ENCODE results near the gene THBD. TPM values are rescaled to one million over a fixed set of nuclear protein-coding genes. Genes with fewer than 3 reads are reported as not detected.

Gene THBD
- total RNA-seq, 1 experiment from 2014 or later = 3.1 TPM

GRCh38 chr20:23033918-23034317 is 15.6 kb downstream of the THBD start:
- Histone ChIP-seq H3K9ac (ENCODE audit: low read length) (no peak overlapping the region), H3K9me3 (ENCODE audit: low read length) (no peaks in the 10 kb centered on the region), H3K36me3 (ENCODE audit: low read depth, low read length) (no peaks in the 10 kb centered on the region), H2AFZ (ENCODE audit: low read length) (no peak overlapping the region), H3K4me2 (ENCODE audit: low read length) (no peak overlapping the region), H4K20me1 (ENCODE audit: low read length) (no peaks in the 10 kb centered on the region), H3K27me3 (ENCODE audit: low read length) (peaks cover 11% of the 10 kb centered on the region), H3K4me1 (ENCODE audit: insufficient read depth, low read length) (no peaks in the 10 kb centered on the region), H3F3A (ENCODE audit: low read length, unreplicated experiment) (no peaks in the 10 kb centered on the region), H3K9me2 (replicated peaks; ENCODE audit: low read length) (no peaks in the 10 kb centered on the region), H3K79me2 (ENCODE audit: low read length) (no peaks in the 10 kb centered on the region), H3K27ac (ENCODE audit: low read length) (no peak overlapping the region), H3K4me3 (ENCODE audit: low read length) (no peak overlapping the region)
- CTCF ChIA-PET = no interaction called here
- DNase-seq (no peak), ATAC-seq (no peak)
- no TSS peak for BruUV-seq (replicated peaks)
- POLR2A ChIA-PET (ENCODE audit: unreplicated experiment) = no interaction called here
- intact Hi-C loops (cut with micrococcal nuclease) = no loop called here
- TF ChIP-seq, protein P1, sequence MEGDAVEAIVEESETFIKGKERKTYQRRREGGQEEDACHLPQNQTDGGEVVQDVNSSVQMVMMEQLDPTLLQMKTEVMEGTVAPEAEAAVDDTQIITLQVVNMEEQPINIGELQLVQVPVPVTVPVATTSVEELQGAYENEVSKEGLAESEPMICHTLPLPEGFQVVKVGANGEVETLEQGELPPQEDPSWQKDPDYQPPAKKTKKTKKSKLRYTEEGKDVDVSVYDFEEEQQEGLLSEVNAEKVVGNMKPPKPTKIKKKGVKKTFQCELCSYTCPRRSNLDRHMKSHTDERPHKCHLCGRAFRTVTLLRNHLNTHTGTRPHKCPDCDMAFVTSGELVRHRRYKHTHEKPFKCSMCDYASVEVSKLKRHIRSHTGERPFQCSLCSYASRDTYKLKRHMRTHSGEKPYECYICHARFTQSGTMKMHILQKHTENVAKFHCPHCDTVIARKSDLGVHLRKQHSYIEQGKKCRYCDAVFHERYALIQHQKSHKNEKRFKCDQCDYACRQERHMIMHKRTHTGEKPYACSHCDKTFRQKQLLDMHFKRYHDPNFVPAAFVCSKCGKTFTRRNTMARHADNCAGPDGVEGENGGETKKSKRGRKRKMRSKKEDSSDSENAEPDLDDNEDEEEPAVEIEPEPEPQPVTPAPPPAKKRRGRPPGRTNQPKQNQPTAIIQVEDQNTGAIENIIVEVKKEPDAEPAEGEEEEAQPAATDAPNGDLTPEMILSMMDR (conservative IDR thresholded peaks at IDR 0.05; ENCODE audit: low read depth, low read length) = no peak
- no peak for TF ChIP-seq EZH2 (IDR thresholded peaks at IDR 0.05; ENCODE audit: low read length, unreplicated experiment)
- no peak for TF ChIP-seq EZH2phosphoT487 (IDR thresholded peaks at IDR 0.05; ENCODE audit: borderline replicate concordance, low read length)

- H3K4me1 ChIP-seq (ENCODE audit: insufficient read depth, low read length) = no peaks in the 10 kb centered on the region
- TF ChIP-seq EZH2 (IDR thresholded peaks at IDR 0.05; ENCODE audit: low read length, unreplicated experiment) = no peak
- TF ChIP-seq EZH2phosphoT487 (IDR thresholded peaks at IDR 0.05; ENCODE audit: borderline replicate concordance, low read length) = no peak
- no peaks in the 10 kb centered on the region for H3K36me3 ChIP-seq (ENCODE audit: low read depth, low read length)
- H3K27me3 ChIP-seq (ENCODE audit: low read length) = no peaks in the 10 kb centered on the region; the same call in 1 of the 2 replicates
- intact Hi-C loops (cut with micrococcal nuclease) = no loop called here
- ChIA-PET CTCF (no interaction called here), POLR2A (ENCODE audit: unreplicated experiment) (no interaction called here)
- no peaks in the 10 kb centered on the region for H4K20me1 ChIP-seq (ENCODE audit: low read length)
- ATAC-seq = no peak
- no peaks in the 10 kb centered on the region for H3K79me2 ChIP-seq (ENCODE audit: low read length)
- H2AFZ ChIP-seq (ENCODE audit: low read length) = no peak overlapping the region
- H3K9me2 ChIP-seq (replicated peaks; ENCODE audit: low read length) = no peaks in the 10 kb centered on the region
- H3K27ac ChIP-seq (ENCODE audit: low read length) = no peak overlapping the region
- H3K9me3 ChIP-seq (ENCODE audit: low read length) = no peaks in the 10 kb centered on the region
- no peak for DNase-seq
- no peak overlapping the region for H3K9ac ChIP-seq (ENCODE audit: low read length)
- H3K4me3 ChIP-seq (ENCODE audit: low read length) = no peak overlapping the region
- H3F3A ChIP-seq (ENCODE audit: low read length, unreplicated experiment) = no peaks in the 10 kb centered on the region
- no peak overlapping the region for H3K4me2 ChIP-seq (ENCODE audit: low read length)
- no TSS peak for BruUV-seq (replicated peaks)
Observed at GRCh38 chr20:23032750-23033078, 16.8 kb downstream of the THBD start.

DNA sequence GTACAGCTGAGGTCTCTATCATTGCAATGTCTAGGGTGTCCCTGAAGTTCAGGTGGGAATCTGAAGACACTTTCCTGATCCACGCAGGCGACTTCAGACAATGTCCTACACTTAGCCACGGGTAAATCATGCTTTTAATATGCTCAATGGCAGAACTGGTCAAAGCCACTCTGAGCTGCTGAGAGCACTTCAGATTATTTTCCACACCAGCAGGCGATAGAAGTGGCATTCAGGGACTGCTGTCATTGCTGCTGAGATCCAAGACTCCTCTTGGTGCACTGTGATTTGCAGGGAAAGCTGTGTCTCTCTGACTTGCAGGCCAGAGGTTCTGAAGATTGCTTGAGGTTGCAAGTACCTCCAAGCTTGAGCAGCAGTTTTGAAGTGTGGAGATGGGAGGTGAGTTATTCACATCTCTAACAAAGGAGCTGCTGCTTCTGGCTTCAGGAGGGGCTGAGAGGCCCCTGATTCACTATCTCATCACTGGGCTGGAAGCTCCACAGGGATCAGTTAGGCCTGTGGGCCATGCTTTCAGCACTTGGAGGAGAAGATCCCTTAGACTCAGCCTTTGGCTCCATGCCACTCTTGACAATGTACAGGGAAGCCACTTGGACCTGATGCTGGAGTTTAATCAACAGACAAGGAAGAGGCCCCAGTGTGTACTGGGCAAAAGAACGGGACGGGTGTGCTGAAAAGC is 17.3 kb downstream of the THBD start:
- ATAC-seq (no peak), DNase-seq (no peak)
- no TSS peak for BruUV-seq (replicated peaks)
- Histone ChIP-seq H3K36me3 (ENCODE audit: low read depth, low read length) (no peaks in the 10 kb centered on the region), H3K9me3 (ENCODE audit: low read length) (no peaks in the 10 kb centered on the region), H3K4me2 (ENCODE audit: low read length) (no peak overlapping the region), H3K27ac (ENCODE audit: low read length) (no peak overlapping the region), H2AFZ (ENCODE audit: low read length) (no peak overlapping the region), H4K20me1 (ENCODE audit: low read length) (no peaks in the 10 kb centered on the region), H3K4me3 (ENCODE audit: low read length) (no peak overlapping the region), H3K9ac (ENCODE audit: low read length) (no peak overlapping the region), H3K27me3 (ENCODE audit: low read length) (no peaks in the 10 kb centered on the region), H3K79me2 (ENCODE audit: low read length) (no peaks in the 10 kb centered on the region), H3K9me2 (replicated peaks; ENCODE audit: low read length) (no peaks in the 10 kb centered on the region), H3F3A (ENCODE audit: low read length, unreplicated experiment) (no peaks in the 10 kb centered on the region), H3K4me1 (ENCODE audit: insufficient read depth, low read length) (0 out of 2 replicates have a peak, but pooled peaks cover under 1% of the 10 kb centered on the region)
- CTCF ChIA-PET = no interaction called here
- TF ChIP-seq EZH2 (IDR thresholded peaks at IDR 0.05; ENCODE audit: low read length, unreplicated experiment) = no peak
- no peak for TF ChIP-seq EZH2phosphoT487 (IDR thresholded peaks at IDR 0.05; ENCODE audit: borderline replicate concordance, low read length)
- TF ChIP-seq, protein P1 (conservative IDR thresholded peaks at IDR 0.05; ENCODE audit: low read depth, low read length) = no peak
- POLR2A ChIA-PET (ENCODE audit: unreplicated experiment) = no interaction called here
- intact Hi-C loops (cut with micrococcal nuclease) = no loop called here
